ENCODE measurements around the gene SMC5. TPM values are rescaled to one million over a fixed set of nuclear protein-coding genes. Genes with fewer than 3 reads are reported as not detected.

Gene SMC5
- total RNA-seq, 4 donors from 2014 or later: 16.2 to 250 (median 20.5) TPM

GRCh38 chr9:70304810-70305209 lies 46.0 kb downstream of the SMC5 start:
- intact Hi-C loops (cut with DNase I; ENCODE audit: low total_unique reads): no loop called here
- DNase-seq: no peak
- no peak overlapping the region for H3K27ac ChIP-seq
- no peaks in the 10 kb centered on the region for H3K4me1 ChIP-seq
- H3K36me3 ChIP-seq: peaks cover 0 to 54% of the 10 kb centered on the region in 2 donors
- no peak for ATAC-seq
- in situ Hi-C loops (cut with MboI; ENCODE audit: low sequenced_read_pairs in 4 of 4): no loop called here
- no peaks in the 10 kb centered on the region for H3K9me3 ChIP-seq
- TF ChIP-seq POLR2A (IDR thresholded peaks at IDR 0.05) (no peak), CTCF (IDR thresholded peaks at IDR 0.05 in 4 of 5, conservative IDR thresholded peaks at IDR 0.05 in 1 of 5) (no peak)
- H3K4me3 ChIP-seq: no peak overlapping the region
- no peaks in the 10 kb centered on the region for H3K27me3 ChIP-seq

DNA sequence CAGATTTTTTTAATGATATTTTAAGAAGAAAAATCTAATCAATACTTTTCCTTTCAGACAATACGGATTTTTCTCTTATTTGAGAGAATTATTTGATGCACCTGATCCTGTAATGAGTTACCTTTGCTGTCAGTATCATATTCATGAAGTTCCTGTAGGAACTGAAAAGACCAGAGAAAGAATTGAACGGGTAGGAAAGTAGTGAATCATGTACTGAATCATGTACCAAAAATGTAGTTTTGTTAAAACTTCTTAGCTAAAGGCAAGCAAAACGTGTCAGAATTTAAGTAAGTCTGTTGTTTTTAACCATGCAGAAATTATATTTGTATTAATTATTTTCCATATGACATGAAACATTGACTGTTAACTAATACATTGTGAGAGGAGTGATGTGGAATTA lies 56.6 kb downstream of the SMC5 start:
- no peak for ATAC-seq
- peaks cover 3 to 54% of the 10 kb centered on the region in 2 donors for H3K36me3 ChIP-seq

DNA sequence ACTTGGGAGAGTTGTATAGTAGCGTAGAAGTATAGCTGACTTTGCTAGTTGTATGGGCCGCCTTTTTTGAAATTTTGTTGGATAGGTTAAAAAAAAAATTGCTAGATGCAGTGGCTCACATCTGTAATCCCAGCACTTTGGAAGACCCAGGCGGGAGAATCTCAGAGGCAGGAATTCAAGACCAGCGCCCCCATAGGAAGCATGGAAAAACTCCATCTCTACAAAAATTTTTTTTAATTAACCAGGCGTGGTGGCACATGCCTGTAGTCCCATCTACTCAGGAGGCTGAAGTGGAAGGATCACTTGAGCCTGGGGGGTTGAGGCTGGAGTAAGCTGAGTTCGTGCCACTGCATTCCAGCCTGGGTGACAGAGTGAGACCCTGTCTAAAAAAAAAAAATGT lies 59.2 kb downstream of the SMC5 start:
- intact Hi-C loops (cut with DNase I; ENCODE audit: low total_unique reads): no loop called here
- no peak for TF ChIP-seq CTCF (IDR thresholded peaks at IDR 0.05 in 4 of 5, conservative IDR thresholded peaks at IDR 0.05 in 1 of 5)
- no peak for TF ChIP-seq POLR2A (IDR thresholded peaks at IDR 0.05)
- H3K27me3 ChIP-seq: no peaks in the 10 kb centered on the region
- H3K36me3 ChIP-seq: peaks cover 3 to 51% of the 10 kb centered on the region in 2 donors
- in situ Hi-C loops (cut with MboI; ENCODE audit: low sequenced_read_pairs in 4 of 4): no loop called here
- no peak for DNase-seq
- H3K4me3 ChIP-seq: no peak overlapping the region
- H3K4me1 ChIP-seq: no peaks in the 10 kb centered on the region
- H3K27ac ChIP-seq: no peak overlapping the region
- ATAC-seq: no peak
- H3K9me3 ChIP-seq: no peaks in the 10 kb centered on the region

More for the DNA sequence above, 56.6 kb downstream of the SMC5 start:
- no peak overlapping the region for H3K27ac ChIP-seq
- intact Hi-C loops (cut with DNase I; ENCODE audit: low total_unique reads) (no loop called here), in situ Hi-C loops (cut with MboI; ENCODE audit: low sequenced_read_pairs in 4 of 4) (no loop called here)
- H3K27me3 ChIP-seq: no peaks in the 10 kb centered on the region
- no peak for DNase-seq
- no peaks in the 10 kb centered on the region for H3K9me3 ChIP-seq
- TF ChIP-seq CTCF (IDR thresholded peaks at IDR 0.05 in 4 of 5, conservative IDR thresholded peaks at IDR 0.05 in 1 of 5) (no peak), POLR2A (IDR thresholded peaks at IDR 0.05) (no peak)
- H3K4me1 ChIP-seq: no peaks in the 10 kb centered on the region
- no peak overlapping the region for H3K4me3 ChIP-seq

DNA sequence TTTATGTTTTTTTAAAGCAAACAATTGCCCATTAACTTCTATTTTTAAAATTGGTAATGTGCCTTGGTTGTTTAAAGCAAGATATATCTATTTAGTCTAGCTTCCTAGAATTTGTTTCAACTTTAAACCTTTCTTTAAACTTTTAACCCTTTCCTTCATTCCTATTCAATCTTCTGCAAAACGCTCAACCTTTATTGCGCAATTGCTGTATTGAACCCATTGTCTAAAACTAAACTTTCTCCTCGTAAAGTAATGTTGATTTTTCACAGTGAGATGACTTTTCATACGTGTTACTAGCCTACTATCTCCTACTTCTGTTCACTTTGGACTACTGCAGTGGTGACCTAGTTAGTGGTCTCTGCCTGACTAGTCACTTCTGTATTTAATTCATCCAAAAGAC lies 63.3 kb downstream of the SMC5 start:
- peaks cover 3 to 64% of the 10 kb centered on the region in 2 donors for H3K36me3 ChIP-seq

More for the DNA sequence above, 63.3 kb downstream of the SMC5 start:
- TF ChIP-seq CTCF (IDR thresholded peaks at IDR 0.05 in 4 of 5, conservative IDR thresholded peaks at IDR 0.05 in 1 of 5): no peak
- H3K27ac ChIP-seq: no peak overlapping the region
- no peaks in the 10 kb centered on the region for H3K4me1 ChIP-seq
- in situ Hi-C loops (cut with MboI; ENCODE audit: low sequenced_read_pairs in 4 of 4): no loop called here
- H3K27me3 ChIP-seq: no peaks in the 10 kb centered on the region
- intact Hi-C loops (cut with DNase I; ENCODE audit: low total_unique reads): no loop called here
- H3K4me3 ChIP-seq: no peak overlapping the region
- ATAC-seq: no peak
- no peaks in the 10 kb centered on the region for H3K9me3 ChIP-seq
- DNase-seq: no peak

All from gastrocnemius medialis (tissue), 4 donors.